ENCODE results near the gene WDFY4. TPM values are rescaled to one million over a fixed set of nuclear protein-coding genes. Genes with fewer than 3 reads are reported as not detected.

The WDFY4 gene
- total RNA-seq, 1 donor from 2014 or later = 0.25 TPM

- FAIRE-seq (no peak), DNase-seq (ENCODE audit: low read depth) (no peak)
- Histone ChIP-seq H3K79me2 (ENCODE audit: insufficient read depth, low read length) (no peaks in the 10 kb centered on the region), H3K27me3 (ENCODE audit: insufficient read depth, low read length) (no peaks in the 10 kb centered on the region), H3K36me3 (ENCODE audit: insufficient read depth, low read length) (no peaks in the 10 kb centered on the region), H2AFZ (ENCODE audit: low read depth, low read length) (no peak overlapping the region), H3K9me3 (ENCODE audit: insufficient read depth, low read depth, low read length) (no peaks in the 10 kb centered on the region), H3K9ac (ENCODE audit: low read length) (no peak overlapping the region), H3K4me3 (ENCODE audit: insufficient read depth, low read depth, low read length) (no peak overlapping the region), H3K27ac (ENCODE audit: low read depth, low read length) (no peak overlapping the region), H3K4me2 (ENCODE audit: low read length) (no peak overlapping the region), H3K4me1 (ENCODE audit: insufficient read depth, low read length) (no peaks in the 10 kb centered on the region), H4K20me1 (ENCODE audit: insufficient read depth, low read length) (no peaks in the 10 kb centered on the region)
- no peak overlapping the region for H3K4me3 Mint-ChIP-seq (ENCODE audit: unreplicated experiment)
- H3K27ac Mint-ChIP-seq (ENCODE audit: unreplicated experiment) = no peak overlapping the region
- H3K36me3 Mint-ChIP-seq (ENCODE audit: low read depth, unreplicated experiment) = no peaks in the 10 kb centered on the region
- TF ChIP-seq, protein P1, sequence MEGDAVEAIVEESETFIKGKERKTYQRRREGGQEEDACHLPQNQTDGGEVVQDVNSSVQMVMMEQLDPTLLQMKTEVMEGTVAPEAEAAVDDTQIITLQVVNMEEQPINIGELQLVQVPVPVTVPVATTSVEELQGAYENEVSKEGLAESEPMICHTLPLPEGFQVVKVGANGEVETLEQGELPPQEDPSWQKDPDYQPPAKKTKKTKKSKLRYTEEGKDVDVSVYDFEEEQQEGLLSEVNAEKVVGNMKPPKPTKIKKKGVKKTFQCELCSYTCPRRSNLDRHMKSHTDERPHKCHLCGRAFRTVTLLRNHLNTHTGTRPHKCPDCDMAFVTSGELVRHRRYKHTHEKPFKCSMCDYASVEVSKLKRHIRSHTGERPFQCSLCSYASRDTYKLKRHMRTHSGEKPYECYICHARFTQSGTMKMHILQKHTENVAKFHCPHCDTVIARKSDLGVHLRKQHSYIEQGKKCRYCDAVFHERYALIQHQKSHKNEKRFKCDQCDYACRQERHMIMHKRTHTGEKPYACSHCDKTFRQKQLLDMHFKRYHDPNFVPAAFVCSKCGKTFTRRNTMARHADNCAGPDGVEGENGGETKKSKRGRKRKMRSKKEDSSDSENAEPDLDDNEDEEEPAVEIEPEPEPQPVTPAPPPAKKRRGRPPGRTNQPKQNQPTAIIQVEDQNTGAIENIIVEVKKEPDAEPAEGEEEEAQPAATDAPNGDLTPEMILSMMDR (IDR thresholded peaks at IDR 0.05; ENCODE audit: insufficient read depth, low read depth, low read length) = no peak
- no peak for TF ChIP-seq EZH2 (IDR thresholded peaks at IDR 0.05; ENCODE audit: insufficient read depth, low read length)
- H3K27me3 Mint-ChIP-seq (ENCODE audit: low read depth, unreplicated experiment) = peaks cover 17% of the 10 kb centered on the region
- H3K9me3 Mint-ChIP-seq (ENCODE audit: unreplicated experiment) = no peaks in the 10 kb centered on the region
- no peaks in the 10 kb centered on the region for H3K4me1 Mint-ChIP-seq (ENCODE audit: low read depth, unreplicated experiment)
Measured at GRCh38 chr10:48901319-48901718, 216.6 kb downstream of the WDFY4 start.

DNA sequence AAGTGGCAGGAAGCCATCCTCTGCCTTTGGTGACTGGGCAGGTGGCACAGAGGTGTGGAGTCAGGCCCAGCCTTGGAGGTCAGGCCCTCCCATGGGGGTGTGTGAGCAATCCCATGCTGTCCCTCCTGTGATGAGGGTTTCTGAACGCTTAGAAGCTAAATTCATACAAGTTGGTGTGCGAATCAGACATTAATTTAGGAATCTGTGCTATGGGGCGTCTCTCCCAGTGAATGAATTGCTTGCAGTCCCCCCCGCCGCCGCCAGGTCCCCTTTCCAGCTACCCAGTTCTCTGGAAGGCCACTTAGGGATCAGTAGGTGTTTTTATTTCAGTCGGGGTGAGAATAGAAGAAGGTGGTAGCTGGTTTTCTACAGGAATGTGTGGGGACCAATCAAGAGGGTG is 217.4 kb downstream of the WDFY4 start:
- H3K79me2 ChIP-seq (ENCODE audit: insufficient read depth, low read length) = no peaks in the 10 kb centered on the region
- no peaks in the 10 kb centered on the region for H4K20me1 ChIP-seq (ENCODE audit: insufficient read depth, low read length)

GRCh38 chr10:48903151-48903550 is 218.5 kb downstream of the WDFY4 start:
- Histone ChIP-seq H3K79me2 (ENCODE audit: insufficient read depth, low read length) (no peaks in the 10 kb centered on the region), H3K27ac (ENCODE audit: low read depth, low read length) (no peak overlapping the region), H3K9ac (ENCODE audit: low read length) (no peak overlapping the region), H3K27me3 (ENCODE audit: insufficient read depth, low read length) (no peaks in the 10 kb centered on the region), H3K9me3 (ENCODE audit: insufficient read depth, low read depth, low read length) (no peaks in the 10 kb centered on the region), H3K4me1 (ENCODE audit: insufficient read depth, low read length) (no peaks in the 10 kb centered on the region), H3K36me3 (ENCODE audit: insufficient read depth, low read length) (no peaks in the 10 kb centered on the region), H2AFZ (ENCODE audit: low read depth, low read length) (no peak overlapping the region), H4K20me1 (ENCODE audit: insufficient read depth, low read length) (no peaks in the 10 kb centered on the region), H3K4me3 (ENCODE audit: insufficient read depth, low read depth, low read length) (no peak overlapping the region), H3K4me2 (ENCODE audit: low read length) (no peak overlapping the region)
- Mint-ChIP-seq H3K27ac (ENCODE audit: unreplicated experiment) (no peak overlapping the region), H3K9me3 (ENCODE audit: unreplicated experiment) (no peaks in the 10 kb centered on the region), H3K4me1 (ENCODE audit: low read depth, unreplicated experiment) (no peaks in the 10 kb centered on the region), H3K36me3 (ENCODE audit: low read depth, unreplicated experiment) (no peaks in the 10 kb centered on the region), H3K27me3 (ENCODE audit: low read depth, unreplicated experiment) (peaks cover 17% of the 10 kb centered on the region), H3K4me3 (ENCODE audit: unreplicated experiment) (no peak overlapping the region)
- TF ChIP-seq, protein P1 (IDR thresholded peaks at IDR 0.05; ENCODE audit: insufficient read depth, low read depth, low read length) = no peak
- TF ChIP-seq EZH2 (IDR thresholded peaks at IDR 0.05; ENCODE audit: insufficient read depth, low read length) = no peak
- FAIRE-seq (no peak), DNase-seq (ENCODE audit: low read depth) (no peak)

More for the DNA sequence above, 217.4 kb downstream of the WDFY4 start:
- Histone ChIP-seq H3K4me1 (ENCODE audit: insufficient read depth, low read length) (no peaks in the 10 kb centered on the region), H2AFZ (ENCODE audit: low read depth, low read length) (no peak overlapping the region), H3K4me3 (ENCODE audit: insufficient read depth, low read depth, low read length) (no peak overlapping the region), H3K36me3 (ENCODE audit: insufficient read depth, low read length) (no peaks in the 10 kb centered on the region), H3K4me2 (ENCODE audit: low read length) (no peak overlapping the region), H3K9me3 (ENCODE audit: insufficient read depth, low read depth, low read length) (no peaks in the 10 kb centered on the region), H3K27ac (ENCODE audit: low read depth, low read length) (no peak overlapping the region), H3K9ac (ENCODE audit: low read length) (no peak overlapping the region), H3K27me3 (ENCODE audit: insufficient read depth, low read length) (no peaks in the 10 kb centered on the region)
- FAIRE-seq (no peak), DNase-seq (ENCODE audit: low read depth) (no peak)
- no peak for TF ChIP-seq EZH2 (IDR thresholded peaks at IDR 0.05; ENCODE audit: insufficient read depth, low read length)
- TF ChIP-seq, protein P1 (IDR thresholded peaks at IDR 0.05; ENCODE audit: insufficient read depth, low read depth, low read length) = no peak
- Mint-ChIP-seq H3K9me3 (ENCODE audit: unreplicated experiment) (no peaks in the 10 kb centered on the region), H3K4me3 (ENCODE audit: unreplicated experiment) (no peak overlapping the region), H3K4me1 (ENCODE audit: low read depth, unreplicated experiment) (no peaks in the 10 kb centered on the region), H3K36me3 (ENCODE audit: low read depth, unreplicated experiment) (no peaks in the 10 kb centered on the region), H3K27ac (ENCODE audit: unreplicated experiment) (no peak overlapping the region), H3K27me3 (ENCODE audit: low read depth, unreplicated experiment) (peaks cover 14% of the 10 kb centered on the region)

Measured in astrocyte (in vitro differentiated cells and primary cell).